ENCODE data around the gene CMSS1. TPM values are rescaled to one million over a fixed set of nuclear protein-coding genes. Genes with fewer than 3 reads are reported as not detected.

The CMSS1 gene
- total and polyA plus RNA-seq, 2 of the 13 experiments (the other 11 are each of a cell fraction or from before 2014, with no cell fraction given), result 6.4 to 48.7 TPM

DNA sequence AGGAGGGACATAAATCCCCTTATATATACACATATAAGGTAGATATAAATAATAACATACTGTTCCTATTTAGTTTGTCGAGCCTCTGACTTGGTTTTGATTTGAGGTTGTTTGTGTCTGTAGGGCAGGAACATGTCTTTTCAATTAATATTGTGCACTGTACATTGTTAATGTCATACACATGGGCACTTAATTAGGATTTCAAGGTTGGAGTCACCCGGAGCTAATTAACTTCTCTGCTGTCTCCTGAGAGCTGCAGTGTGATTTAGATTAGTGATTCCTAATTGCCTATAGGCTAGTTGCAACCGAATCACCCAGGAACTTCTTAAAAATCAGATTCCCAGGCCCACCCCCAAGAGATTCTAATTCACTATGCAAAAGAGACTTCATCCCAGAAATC, 347.1 kb downstream of the CMSS1 start (continued):
- TF ChIP-seq SALL2 (CRISPR knock-in tag; IDR thresholded peaks at IDR 0.05), result no peak
- TF ChIP-seq ZNF251 (CRISPR knock-in tag; IDR thresholded peaks at IDR 0.05), result no peak
- TF ChIP-seq, protein P1, sequence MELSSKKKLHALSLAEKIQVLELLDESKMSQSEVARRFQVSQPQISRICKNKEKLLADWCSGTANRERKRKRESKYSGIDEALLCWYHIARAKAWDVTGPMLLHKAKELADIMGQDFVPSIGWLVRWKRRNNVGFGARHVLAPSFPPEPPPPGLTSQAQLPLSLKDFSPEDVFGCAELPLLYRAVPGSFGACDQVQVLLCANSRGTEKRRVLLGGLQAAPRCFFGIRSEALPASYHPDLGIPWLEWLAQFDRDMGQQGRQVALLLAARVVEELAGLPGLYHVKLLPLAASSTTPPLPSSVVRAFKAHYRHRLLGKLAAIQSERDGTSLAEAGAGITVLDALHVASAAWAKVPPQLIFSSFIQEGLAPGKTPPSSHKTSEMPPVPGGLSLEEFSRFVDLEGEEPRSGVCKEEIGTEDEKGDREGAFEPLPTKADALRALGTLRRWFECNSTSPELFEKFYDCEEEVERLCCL (CRISPR knock-in tag; IDR thresholded peaks at IDR 0.05; ENCODE audit: borderline replicate concordance), result no peak
- TF ChIP-seq, protein P2, sequence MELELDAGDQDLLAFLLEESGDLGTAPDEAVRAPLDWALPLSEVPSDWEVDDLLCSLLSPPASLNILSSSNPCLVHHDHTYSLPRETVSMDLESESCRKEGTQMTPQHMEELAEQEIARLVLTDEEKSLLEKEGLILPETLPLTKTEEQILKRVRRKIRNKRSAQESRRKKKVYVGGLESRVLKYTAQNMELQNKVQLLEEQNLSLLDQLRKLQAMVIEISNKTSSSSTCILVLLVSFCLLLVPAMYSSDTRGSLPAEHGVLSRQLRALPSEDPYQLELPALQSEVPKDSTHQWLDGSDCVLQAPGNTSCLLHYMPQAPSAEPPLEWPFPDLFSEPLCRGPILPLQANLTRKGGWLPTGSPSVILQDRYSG (CRISPR knock-in tag; IDR thresholded peaks at IDR 0.05), result no peak
- no peak for TF ChIP-seq ZBTB14 (CRISPR knock-in tag; IDR thresholded peaks at IDR 0.05)
- TF ChIP-seq ZSCAN22 (CRISPR knock-in tag; IDR thresholded peaks at IDR 0.05), result no peak
- no peak for TF ChIP-seq CHD4 (IDR thresholded peaks at IDR 0.05; ENCODE audit: borderline replicate concordance, low read length)

DNA sequence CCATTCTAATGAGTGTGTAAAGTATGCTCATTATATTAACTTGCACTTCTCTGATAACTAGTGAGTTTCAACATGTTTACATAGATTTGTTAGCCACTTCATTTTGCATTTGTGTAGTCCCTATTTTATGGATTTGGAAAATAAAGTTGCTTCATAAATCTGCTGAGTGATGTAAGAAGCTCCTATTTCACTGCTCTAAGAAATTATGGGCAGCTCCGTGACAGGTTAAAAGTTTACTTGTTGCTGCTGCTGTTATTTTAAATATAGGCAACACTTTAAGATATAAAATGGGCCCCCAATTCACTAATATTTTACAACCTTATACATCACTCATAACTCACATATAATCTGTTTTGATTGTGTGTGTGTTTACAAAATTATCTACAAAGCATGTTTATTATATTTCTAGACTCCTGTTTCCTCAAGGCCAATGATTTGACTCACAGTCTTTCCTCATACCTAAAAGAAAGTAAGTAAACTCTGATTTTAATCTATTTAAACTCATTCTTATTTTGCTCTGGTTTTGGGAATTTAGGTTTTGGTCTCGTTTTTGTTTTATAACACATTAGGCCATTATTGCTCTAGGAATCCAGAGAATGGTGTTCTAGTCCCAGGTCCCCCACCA, 348.4 kb downstream of the CMSS1 start:
- intact Hi-C loops (cut with micrococcal nuclease; ENCODE audit: unreplicated experiment), result no loop called here
- no peak overlapping the region for H2AFZ ChIP-seq (ENCODE audit: low read length)
- BruUV-seq (replicated peaks), result no TSS peak
- H3K27ac ChIP-seq (ENCODE audit: extremely low read length, insufficient read depth, low read length), result no peak overlapping the region
- DNase-seq (ENCODE audit: low spot score), result no peak
- TF ChIP-seq, protein P3, sequence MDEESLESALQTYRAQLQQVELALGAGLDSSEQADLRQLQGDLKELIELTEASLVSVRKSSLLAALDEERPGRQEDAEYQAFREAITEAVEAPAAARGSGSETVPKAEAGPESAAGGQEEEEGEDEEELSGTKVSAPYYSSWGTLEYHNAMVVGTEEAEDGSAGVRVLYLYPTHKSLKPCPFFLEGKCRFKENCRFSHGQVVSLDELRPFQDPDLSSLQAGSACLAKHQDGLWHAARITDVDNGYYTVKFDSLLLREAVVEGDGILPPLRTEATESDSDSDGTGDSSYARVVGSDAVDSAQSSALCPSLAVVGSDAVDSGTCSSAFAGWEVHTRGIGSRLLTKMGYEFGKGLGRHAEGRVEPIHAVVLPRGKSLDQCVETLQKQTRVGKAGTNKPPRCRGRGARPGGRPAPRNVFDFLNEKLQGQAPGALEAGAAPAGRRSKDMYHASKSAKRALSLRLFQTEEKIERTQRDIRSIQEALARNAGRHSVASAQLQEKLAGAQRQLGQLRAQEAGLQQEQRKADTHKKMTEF (CRISPR knock-in tag; IDR thresholded peaks at IDR 0.05), result no peak
- no peak for TF ChIP-seq CEBPB (IDR thresholded peaks at IDR 0.05; ENCODE audit: borderline replicate concordance, low read depth, low read length)
- no peaks in the 10 kb centered on the region for H3K79me2 ChIP-seq (ENCODE audit: insufficient read depth, low read length)
- in situ Hi-C loops (cut with HindIII; ENCODE audit: extremely low pct_ligation_motif_present, low pct_unique_long_range_greater_than_20kb), result no loop called here
- 95% methylated on average over 2 of the region's 2 CpGs for WGBS (ENCODE audit: low lambda C conversion rate)
- H3K9ac ChIP-seq (ENCODE audit: insufficient read depth, low read depth, low read length), result no peak overlapping the region
- no peaks in the 10 kb centered on the region for H3K27me3 ChIP-seq (ENCODE audit: control insufficient read depth in 1 of 2, insufficient read depth in 2 of 2, low read length in 2 of 2)
- H3K4me3 ChIP-seq (replicated peaks in 1 of 3; ENCODE audit: insufficient read depth in 1 of 3, low read depth in 2 of 3, low read length in 3 of 3), result no peak overlapping the region
- ATAC-seq, result no peak
- FAIRE-seq, result no peak
- H3K36me3 ChIP-seq (replicated peaks in 1 of 2; ENCODE audit: control insufficient read depth in 1 of 2, insufficient read depth in 2 of 2, low read length in 2 of 2), result no peaks in the 10 kb centered on the region; a peak in 1 of 5 replicates
- H3K9me3 ChIP-seq (ENCODE audit: low read length), result no peaks in the 10 kb centered on the region
- ChIA-PET POLR2A (no interaction called here), CTCF (ENCODE audit: low intra/inter-chr PET ratio, low total read pairs) (no interaction called here)
- H4K20me1 ChIP-seq (ENCODE audit: insufficient read depth, low read length), result no peaks in the 10 kb centered on the region
- H3K4me2 ChIP-seq (ENCODE audit: low read depth, low read length), result no peak overlapping the region
- no peaks in the 10 kb centered on the region for H3K4me1 ChIP-seq (ENCODE audit: insufficient read depth, low read length)

Measured in HepG2 (cell line).